ENCODE measurements around the gene NTF4.
"Not testable (repeated sequence)": the region's sequence is repeated elsewhere in the genome, so short reads cannot be mapped to it uniquely, and the experiment has no call there.

NTF4 gene

GRCh38 chr19:49086296-49086695 is 21.7 kb upstream of the NTF4 start:
- FAIRE-seq = no peak

GRCh38 chr19:49085868-49086232 is 21.2 kb upstream of the NTF4 start:
- no peak for FAIRE-seq

- FAIRE-seq = peak; percentile 77
Observed at GRCh38 chr19:49085020-49085867, 20.6 kb upstream of the NTF4 start, which contains the start of gene SNRNP70. Gene SNRNP70, plus strand, starts transcription at chr19:49085451. Its CDS starts 964 bp downstream, at chr19:49086415.

DNA sequence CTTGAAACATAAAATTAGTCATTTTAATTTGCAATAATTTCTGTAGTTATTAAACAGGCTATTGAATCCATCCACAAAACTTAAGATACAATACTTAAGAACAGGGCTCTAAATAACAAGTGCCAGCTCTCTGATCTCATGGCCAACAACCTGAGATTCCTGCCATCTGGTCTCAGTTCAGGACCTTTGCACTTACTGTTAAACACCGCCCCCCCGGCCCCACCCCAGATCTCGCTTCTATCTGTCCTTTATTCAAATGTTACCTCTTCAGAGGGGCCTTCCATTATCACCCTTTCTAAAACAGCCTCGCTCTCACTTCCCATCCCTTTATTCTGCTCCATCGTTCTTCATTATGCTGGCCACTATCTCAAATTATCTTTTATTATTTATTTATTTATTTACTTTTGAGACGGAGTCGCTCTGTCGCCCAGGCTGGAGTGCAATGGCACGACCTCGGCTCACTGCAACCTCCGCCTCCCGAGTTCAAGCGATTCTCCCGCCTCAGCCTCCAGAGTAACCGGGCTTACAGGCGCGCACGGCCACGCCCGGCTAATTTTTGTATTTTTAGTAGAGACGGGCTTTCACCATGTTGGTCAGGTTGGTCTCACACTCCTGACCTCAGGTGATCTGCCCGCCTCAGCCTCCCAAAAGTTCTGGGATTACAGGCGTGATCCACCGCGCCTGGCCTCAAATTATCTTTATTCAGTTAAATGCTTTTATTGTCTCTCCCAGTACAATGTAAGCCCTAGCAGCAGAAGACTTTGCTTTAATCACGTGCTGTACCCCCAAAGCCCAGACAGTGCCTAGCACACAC is 19.8 kb upstream of the NTF4 start:
- FAIRE-seq = no peak

GRCh38 chr19:49081273-49081672 is 16.7 kb upstream of the NTF4 start:
- FAIRE-seq = no peak

DNA sequence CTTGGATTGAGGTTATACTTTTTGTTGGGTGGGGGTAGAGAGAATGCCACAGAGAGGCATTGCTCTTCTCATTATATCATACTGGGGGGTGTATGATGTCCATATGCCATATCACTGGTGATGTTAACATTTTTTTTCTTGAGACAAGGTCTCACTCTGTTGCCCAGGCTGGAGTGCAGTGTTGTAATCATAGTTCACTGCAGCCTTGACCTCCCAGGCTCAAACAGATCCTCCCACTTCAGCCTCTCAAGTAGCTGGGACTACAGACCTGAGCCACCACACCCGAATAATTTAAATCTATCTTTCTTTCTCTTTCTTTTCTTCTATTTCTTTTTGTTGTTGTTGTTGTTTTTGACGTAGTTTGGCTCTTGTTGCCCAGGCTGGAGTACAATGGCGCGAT is 15.8 kb upstream of the NTF4 start:
- no peak for FAIRE-seq

GRCh38 chr19:49074869-49075268 is 10.3 kb upstream of the NTF4 start:
- FAIRE-seq = not testable (repeated sequence)

- no peak for FAIRE-seq
Observed at GRCh38 chr19:49073514-49074378, 9.1 kb upstream of the NTF4 start.

DNA sequence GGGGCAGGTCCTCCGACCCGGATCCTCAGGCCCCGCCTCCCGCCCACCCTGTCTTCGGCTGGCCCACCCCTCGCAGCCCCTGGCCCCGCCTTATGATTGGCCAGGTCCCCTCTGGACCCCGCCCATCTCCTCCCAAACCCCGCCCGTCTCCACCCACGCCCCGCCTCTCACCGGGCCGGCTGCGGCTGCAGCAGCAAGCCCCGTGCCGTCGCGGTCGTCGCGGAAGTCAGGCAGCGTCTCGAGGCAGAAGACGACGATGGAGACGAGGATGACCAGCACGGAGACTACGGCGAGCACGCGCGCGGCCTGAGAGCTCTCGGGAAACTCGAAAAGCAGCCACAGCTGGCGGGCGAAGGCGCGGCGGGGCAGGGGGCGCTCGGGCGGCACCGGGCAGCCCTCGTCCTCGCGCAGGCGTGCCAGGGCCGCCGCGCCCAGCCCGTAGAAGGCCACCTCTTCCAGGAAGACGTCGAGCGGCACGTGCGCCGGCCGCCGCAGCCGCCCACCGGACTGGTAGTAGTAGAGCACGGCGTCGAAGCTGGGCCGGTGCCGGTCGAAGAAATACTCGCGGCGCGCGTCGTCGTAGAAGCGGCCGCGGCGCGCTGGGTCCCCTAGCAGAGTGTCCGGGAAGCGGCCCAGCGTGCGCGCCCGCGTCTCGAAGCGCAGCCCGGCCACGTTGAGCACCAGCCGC is 7.4 kb upstream of the NTF4 start:
- no peak for FAIRE-seq

DNA sequence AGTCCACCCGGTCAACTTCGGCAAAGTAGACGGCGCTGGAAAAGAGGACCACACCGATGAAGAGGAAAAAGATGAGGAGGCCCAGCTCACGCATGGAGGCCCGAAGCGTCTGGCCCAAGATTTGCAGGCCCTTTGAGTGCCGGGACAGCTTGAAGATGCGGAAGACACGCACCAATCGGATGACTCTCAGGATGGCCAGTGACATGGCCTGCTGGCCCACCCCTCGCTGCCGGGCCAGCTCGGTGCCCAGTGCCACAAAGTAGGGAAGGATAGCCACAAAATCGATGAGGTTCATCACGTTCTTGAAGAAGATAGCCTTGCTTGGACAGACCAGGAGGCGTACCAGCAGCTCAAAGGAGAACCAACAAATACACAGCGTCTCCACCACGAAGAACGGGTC is 5.8 kb upstream of the NTF4 start:
- no peak for FAIRE-seq

DNA sequence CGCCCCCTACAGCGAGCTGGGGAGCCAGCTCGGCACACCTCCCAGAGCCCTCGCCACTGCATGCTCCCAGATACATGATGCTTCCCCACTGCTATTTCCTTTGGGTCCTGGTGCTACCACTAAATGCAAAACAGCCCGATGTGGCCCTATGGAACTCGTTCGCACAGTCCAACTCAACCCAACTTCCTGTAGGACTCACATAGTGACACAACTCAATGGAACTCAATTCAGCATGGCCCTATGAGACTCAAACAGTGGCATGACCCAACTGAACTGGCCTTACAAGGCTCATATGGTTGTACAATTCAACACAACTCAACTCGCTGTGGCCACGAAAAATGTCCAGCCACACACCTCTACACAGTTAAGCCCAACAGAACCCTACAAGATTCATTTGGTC is 4.4 kb upstream of the NTF4 start:
- FAIRE-seq = no peak

GRCh38 chr19:49067554-49067953 is 2.9 kb upstream of the NTF4 start:
- no peak for FAIRE-seq

GRCh38 chr19:49065905-49066512 is 1.4 kb upstream of the NTF4 start:
- FAIRE-seq = no peak

DNA sequence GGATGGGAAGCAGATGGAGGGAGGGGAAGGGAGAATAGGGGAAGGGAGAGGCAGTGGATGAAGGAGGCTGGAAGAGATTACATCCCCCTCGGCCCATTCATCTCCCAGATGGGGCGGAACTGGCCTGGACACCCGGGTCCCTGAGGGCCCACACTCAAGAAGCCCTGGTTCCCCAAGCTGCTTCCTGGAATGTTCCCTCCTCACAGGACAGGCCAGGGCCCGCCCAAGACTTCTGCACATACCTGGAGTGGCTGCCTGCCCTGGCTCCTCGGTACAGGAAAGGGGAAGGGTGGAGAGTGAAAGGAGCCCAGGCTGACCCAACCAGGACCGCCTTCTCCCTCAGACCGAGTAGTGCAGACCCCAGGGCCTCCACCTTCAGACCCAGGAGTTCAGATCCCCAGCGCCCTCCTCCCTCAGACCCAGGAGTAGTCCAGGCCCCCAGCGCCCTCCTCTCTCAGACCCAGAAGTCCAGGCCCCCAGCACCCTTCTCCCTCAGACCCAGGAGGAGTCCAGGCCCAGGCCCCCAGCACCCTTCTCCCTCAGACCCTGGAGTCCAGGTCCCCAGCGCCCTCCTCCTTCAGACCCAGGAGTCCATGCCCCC is 489 bp downstream of the NTF4 start:
- no peak for FAIRE-seq

- no peak for FAIRE-seq
Observed at GRCh38 chr19:49061445-49061844, 3.2 kb downstream of the NTF4 start.

DNA sequence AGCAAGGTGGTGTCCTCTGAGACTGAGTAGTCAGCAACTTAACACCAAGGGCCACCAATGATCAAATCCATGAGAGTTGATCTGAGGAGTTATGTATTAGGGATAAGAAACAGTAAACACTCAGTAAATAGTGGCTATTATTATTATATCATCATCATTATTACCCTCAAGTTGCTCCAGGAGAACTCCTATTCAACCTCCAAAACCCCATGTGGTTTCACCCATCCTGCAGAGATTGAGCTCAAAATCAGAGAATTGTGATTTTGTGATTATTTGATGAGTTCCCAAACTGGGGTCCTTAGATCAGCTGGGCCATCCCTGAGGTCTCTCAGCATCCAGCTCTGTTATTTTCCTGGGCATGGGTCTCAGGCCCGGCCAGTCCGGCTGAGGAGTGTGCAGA is 3.6 kb downstream of the NTF4 start:
- no peak for FAIRE-seq

GRCh38 chr19:49059053-49059452 is 5.6 kb downstream of the NTF4 start:
- FAIRE-seq = no peak

DNA sequence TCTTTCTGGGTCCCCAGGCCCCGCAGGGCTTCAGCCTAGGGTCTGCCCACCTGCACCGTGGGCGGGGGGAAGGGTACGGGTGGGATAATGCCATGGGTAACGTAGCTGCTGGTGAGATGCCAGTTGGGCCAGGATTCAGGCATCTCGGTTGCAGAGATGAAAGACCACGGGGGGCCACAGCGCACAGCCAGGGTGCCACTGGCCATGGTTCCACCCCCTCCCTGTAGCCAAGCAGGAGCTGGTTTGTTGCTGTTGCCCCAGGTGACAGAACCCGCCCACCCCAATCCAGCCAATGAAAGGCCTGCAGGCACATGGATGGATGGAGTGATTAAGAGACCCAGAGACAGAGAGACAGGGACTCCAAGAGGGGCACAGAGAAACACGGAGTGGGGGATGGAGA is 6.1 kb downstream of the NTF4 start:
- no peak for FAIRE-seq

DNA sequence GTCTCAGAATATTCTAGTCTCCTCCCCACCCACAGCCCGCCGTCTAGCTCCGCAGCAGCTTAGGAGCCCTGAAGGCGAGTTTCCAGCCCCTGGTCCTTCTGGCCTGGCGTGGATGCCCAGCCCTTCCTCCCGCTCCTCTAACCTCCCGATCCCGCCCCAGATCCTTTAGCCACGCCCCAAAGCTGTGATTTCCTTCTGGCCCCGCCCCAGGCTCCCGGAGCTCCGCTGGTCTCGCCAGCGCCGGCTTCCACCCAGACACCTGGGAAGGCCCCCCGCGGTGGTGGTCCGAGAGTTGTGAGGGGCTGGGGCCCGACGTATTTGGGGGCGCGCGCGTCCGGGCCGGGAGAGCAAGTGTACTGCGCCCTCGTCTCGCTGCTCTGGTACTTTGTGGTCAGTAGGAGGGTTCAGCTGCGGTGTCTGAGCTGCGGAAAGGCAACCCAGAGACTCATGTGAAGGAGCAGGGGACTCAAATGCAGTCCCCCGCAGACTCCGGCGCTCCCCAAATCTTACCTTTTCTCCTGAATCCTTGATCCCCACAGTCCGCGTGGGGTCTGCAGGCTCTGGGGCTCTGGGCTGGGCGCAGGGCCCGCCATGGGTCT is 6.9 kb downstream of the NTF4 start, which contains the start of gene CGB7:
CGB7 (minus strand) TSS at position 114 of the 599 bp plus-strand sequence. CDS start 2,374 bp downstream, outside the sequence.
- no peak for FAIRE-seq

GRCh38 chr19:49056902-49057596 is 7.6 kb downstream of the NTF4 start:
- not testable (repeated sequence) for FAIRE-seq

Data from TTC549 (cell line).